ENCODE results near the gene CCDC158. TPM values are rescaled to one million over a fixed set of nuclear protein-coding genes. Genes with fewer than 3 reads are reported as not detected.

Gene CCDC158
- total and polyA plus RNA-seq, 2 donors (not counting 3 experiments of a cell fraction or from before 2014, with no cell fraction given) = not detected

GRCh38 chr4:76339364-76339763 is 81.6 kb downstream of the CCDC158 start:
- no TSS peak for BruUV-seq (replicated peaks)

GRCh38 chr4:76334885-76335284 is 86.1 kb downstream of the CCDC158 start:
- no peaks in the 10 kb centered on the region for H3K9me1 ChIP-seq (replicated peaks; ENCODE audit: control insufficient read depth, extremely low read depth, insufficient read depth, low read length)
- intact Hi-C loops (cut with micrococcal nuclease) (no loop called here), dilution Hi-C loops (cut with MboI; ENCODE audit: extremely low pct_ligation_motif_present, low sequenced_read_pairs) (no loop called here)
- no peak overlapping the region for H3K9ac ChIP-seq (replicated peaks; ENCODE audit: extremely low read depth, insufficient read depth, low read length)
- H3K36me3 ChIP-seq (ENCODE audit: control insufficient read depth in 2 of 2, extremely low read depth in 1 of 2, insufficient read depth in 2 of 2, low read length in 2 of 2) = no peaks in the 10 kb centered on the region
- no peaks in the 10 kb centered on the region for H3K79me2 ChIP-seq (ENCODE audit: control insufficient read depth, insufficient read depth, low read length)
- DNase-seq (ENCODE audit: low read depth, low spot score) (no peak), FAIRE-seq (no peak)
- TF ChIP-seq JUN (IDR thresholded peaks at IDR 0.05; ENCODE audit: borderline replicate concordance, insufficient read depth, insufficient read length, low read depth) (no peak), EZH2 (IDR thresholded peaks at IDR 0.05; ENCODE audit: borderline replicate concordance, low read depth, low read length, severe bottlenecking) (no peak), POLR2A (IDR thresholded peaks at IDR 0.05; ENCODE audit: low read depth, low read length) (no peak), MAX (IDR thresholded peaks at IDR 0.05; ENCODE audit: insufficient read depth, insufficient read length) (no peak), CTCF (IDR thresholded peaks at IDR 0.05; ENCODE audit: extremely low read depth in 1 of 2, insufficient read depth in 1 of 2, low read depth in 1 of 2, low read length in 2 of 2) (no peak), POLR2AphosphoS5 (IDR thresholded peaks at IDR 0.05; ENCODE audit: insufficient read depth, low read depth, low read length) (no peak)
- H3K4me3 ChIP-seq (replicated peaks in 1 of 3; ENCODE audit: insufficient read depth in 1 of 3, low read depth in 1 of 3, low read length in 3 of 3) = no peak overlapping the region
- H4K20me1 ChIP-seq (replicated peaks; ENCODE audit: control insufficient read depth, extremely low read depth, insufficient read depth, low read length) = no peaks in the 10 kb centered on the region
- ChIA-PET CTCF (interaction anchor here (1.4 kb wide), 1 partner anchor 9 kb away, joined by 4 read pairs; no protein-coding TSS in a partner anchor), POLR2A (no interaction called here)
- H3K27me3 ChIP-seq (ENCODE audit: control insufficient read depth in 2 of 2, insufficient read depth in 2 of 2, low read length in 2 of 2) = peaks cover 3 to 21% of the 10 kb centered on the region in 2 experiments
- no peak overlapping the region for H2AFZ ChIP-seq (ENCODE audit: low read depth, low read length)
- BruUV-seq (replicated peaks) = no TSS peak
- H3K27ac ChIP-seq (ENCODE audit: insufficient read depth, low read depth, low read length) = no peak overlapping the region
- H3K9me3 ChIP-seq (replicated peaks; ENCODE audit: control insufficient read depth, insufficient read depth, low read length) = no peaks in the 10 kb centered on the region
- no peaks in the 10 kb centered on the region for H3K4me1 ChIP-seq (ENCODE audit: control insufficient read depth, extremely low read depth, insufficient read depth, low read length)
- no peak overlapping the region for H3K4me2 ChIP-seq (ENCODE audit: insufficient read depth, low read length)

More at GRCh38 chr4:76339364-76339763, 81.6 kb downstream of the CCDC158 start:
- Histone ChIP-seq H3K36me3 (ENCODE audit: control insufficient read depth in 2 of 2, extremely low read depth in 1 of 2, insufficient read depth in 2 of 2, low read length in 2 of 2) (no peaks in the 10 kb centered on the region), H3K4me1 (ENCODE audit: control insufficient read depth, extremely low read depth, insufficient read depth, low read length) (no peaks in the 10 kb centered on the region), H3K27me3 (ENCODE audit: control insufficient read depth in 2 of 2, insufficient read depth in 2 of 2, low read length in 2 of 2) (peaks cover 0 to 10% of the 10 kb centered on the region in 2 experiments), H3K9ac (replicated peaks; ENCODE audit: extremely low read depth, insufficient read depth, low read length) (no peak overlapping the region), H3K27ac (ENCODE audit: insufficient read depth, low read depth, low read length) (no peak overlapping the region), H2AFZ (ENCODE audit: low read depth, low read length) (no peak overlapping the region), H3K79me2 (ENCODE audit: control insufficient read depth, insufficient read depth, low read length) (no peaks in the 10 kb centered on the region), H3K4me2 (ENCODE audit: insufficient read depth, low read length) (no peak overlapping the region), H4K20me1 (replicated peaks; ENCODE audit: control insufficient read depth, extremely low read depth, insufficient read depth, low read length) (no peaks in the 10 kb centered on the region), H3K4me3 (replicated peaks in 1 of 3; ENCODE audit: insufficient read depth in 1 of 3, low read depth in 1 of 3, low read length in 3 of 3) (no peak overlapping the region), H3K9me3 (replicated peaks; ENCODE audit: control insufficient read depth, insufficient read depth, low read length) (no peaks in the 10 kb centered on the region), H3K9me1 (replicated peaks; ENCODE audit: control insufficient read depth, extremely low read depth, insufficient read depth, low read length) (no peaks in the 10 kb centered on the region)
- CTCF ChIA-PET = interaction anchor here (0.9 to 1.9 kb wide), 2 partner anchors 10 to 39 kb away, joined by 3 to 6 read pairs; no protein-coding TSS in a partner anchor
- no peak for TF ChIP-seq FOS (IDR thresholded peaks at IDR 0.05; ENCODE audit: borderline replicate concordance, insufficient read depth, low read length)
- POLR2A ChIA-PET = no interaction called here
- no peak for DNase-seq (ENCODE audit: low read depth, low spot score)
- dilution Hi-C loops (cut with MboI; ENCODE audit: extremely low pct_ligation_motif_present, low sequenced_read_pairs) (no loop called here), intact Hi-C loops (cut with micrococcal nuclease) (no loop called here)
- no peak for FAIRE-seq

Measured in endothelial cell of umbilical vein (primary cell).